SU-DHL-6 (cell line): ENCODE results near the gene CFAP20DC.

Experiments
- H2AFZ ChIP-seq: fragments of 200-600 bp; sonication (generic); 2 replicates; pipeline ENCODE4 v1.6.1; 2014; ENCODE audit warnings: low read depth, mild to moderate bottlenecking, moderate library complexity, mixed read lengths, antibody characterized with exemption, low read length; ENCODE audit not compliant: severe bottlenecking
- H3F3A ChIP-seq: fragments of 200-600 bp; shearing (Covaris generic); 2 replicates; pipeline ENCODE4 v1.6.0; 2016; ENCODE audit warnings: antibody characterized with exemption, mild to moderate bottlenecking; ENCODE audit not compliant: insufficient read depth
- H3K27ac ChIP-seq: fragments of 200-600 bp; sonication (generic); 2 replicates; pipeline ENCODE4 v1.5.1; 2016; ENCODE audit warnings: low read depth, mild to moderate bottlenecking, low read length, moderate library complexity, mixed read lengths
- H3K27me3 ChIP-seq: fragments of 200-600 bp; sonication (generic), shearing (Covaris generic); 2 replicates; pipeline ENCODE4 v1.6.0; 2014; ENCODE audit warnings: mild to moderate bottlenecking, low read length
- H3K36me3 ChIP-seq: fragments of 200-600 bp; sonication (generic); 2 replicates; pipeline ENCODE4 v1.6.1; 2014; ENCODE audit warnings: mild to moderate bottlenecking, low read length, mixed read lengths
- H3K4me2 ChIP-seq: fragments of 300-600, 200-600 bp; shearing (Covaris generic), sonication (generic); 2 replicates; pipeline ENCODE4 v1.6.0; 2014; ENCODE audit warnings: low read length, low read depth, mild to moderate bottlenecking; ENCODE audit not compliant: poor library complexity, severe bottlenecking
- H3K4me3 ChIP-seq: fragments of 200-600 bp; sonication (generic); 2 replicates; pipeline ENCODE4 v1.5.1; 2014; ENCODE audit warnings: antibody characterized with exemption, low read length, mild to moderate bottlenecking, mixed read lengths; ENCODE audit not compliant: insufficient read depth, poor library complexity, severe bottlenecking
- H3K79me2 ChIP-seq: fragments of 200-600 bp; sonication (generic); 2 replicates; pipeline ENCODE4 v1.6.1; 2014; ENCODE audit warnings: mild to moderate bottlenecking, low read length, moderate library complexity; ENCODE audit not compliant: insufficient read depth
- H3K9ac ChIP-seq: fragments of 200-600 bp; sonication (generic); 2 replicates; pipeline ENCODE4 v1.7.0; 2014; ENCODE audit warnings: mild to moderate bottlenecking, low read length
- H3K9me2 ChIP-seq: fragments of 200-600 bp; sonication (generic); replicated peaks from 2 replicates; pipeline ENCODE4 v1.6.1; 2014; ENCODE audit warnings: low read length; ENCODE audit not compliant: insufficient read depth
- H3K9me3 ChIP-seq: fragments of 200-600 bp; sonication (generic); 2 replicates; pipeline ENCODE4 v1.6.1; 2014; ENCODE audit warnings: low read length, mixed read lengths; ENCODE audit not compliant: insufficient read depth
- H4K20me1 ChIP-seq: fragments of 200-600 bp; sonication (generic); 2 replicates; pipeline ENCODE4 v1.6.1; 2014; ENCODE audit warnings: low read depth, mild to moderate bottlenecking, antibody characterized with exemption, low read length, moderate library complexity, mixed read lengths
- CTCF ChIP-seq: fragments of 200-600 bp; sonication (generic); IDR thresholded peaks from one replicate; pipeline ENCODE4 v1.5.1; 2017; ENCODE audit warnings: antibody characterized with exemption, mild to moderate bottlenecking, low read length, moderate library complexity; ENCODE audit not compliant: insufficient read depth, poor library complexity, severe bottlenecking
- EZH2phosphoT487 ChIP-seq: fragments of 200-600 bp; sonication (generic), shearing (Covaris generic); conservative IDR thresholded peaks from 2 replicates; pipeline ENCODE4 v1.6.1; 2018; ENCODE audit warnings: mild to moderate bottlenecking, antibody characterized with exemption, low read length, moderate library complexity, mixed read lengths

CFAP20DC gene

GRCh38 chr3:58888087-58888486 is 161.7 kb downstream of the CFAP20DC start:
- no peak overlapping the region for H3K27ac ChIP-seq
- H3K9me3 ChIP-seq = no peaks in the 10 kb centered on the region
- H2AFZ ChIP-seq = no peak overlapping the region
- H3K79me2 ChIP-seq = no peaks in the 10 kb centered on the region
- H3K4me3 ChIP-seq = no peak overlapping the region
- TF ChIP-seq CTCF (no peak), EZH2phosphoT487 (no peak)
- no peaks in the 10 kb centered on the region for H3K9me2 ChIP-seq
- no peaks in the 10 kb centered on the region for H3K36me3 ChIP-seq
- H4K20me1 ChIP-seq = no peaks in the 10 kb centered on the region
- H3K9ac ChIP-seq = no peak overlapping the region
- no peak overlapping the region for H3K4me2 ChIP-seq
- H3F3A ChIP-seq = no peaks in the 10 kb centered on the region
- H3K27me3 ChIP-seq = no peaks in the 10 kb centered on the region

- no peaks in the 10 kb centered on the region for H3K36me3 ChIP-seq
- H3K79me2 ChIP-seq = no peaks in the 10 kb centered on the region
- no peaks in the 10 kb centered on the region for H3K9me2 ChIP-seq
- H2AFZ ChIP-seq = no peak overlapping the region
- H3K9ac ChIP-seq = no peak overlapping the region
- no peaks in the 10 kb centered on the region for H3K9me3 ChIP-seq
- TF ChIP-seq EZH2phosphoT487 = no peak
- TF ChIP-seq CTCF = no peak
- no peaks in the 10 kb centered on the region for H4K20me1 ChIP-seq
- no peaks in the 10 kb centered on the region for H3F3A ChIP-seq
- no peak overlapping the region for H3K4me2 ChIP-seq
- H3K27ac ChIP-seq = no peak overlapping the region
- H3K4me3 ChIP-seq = no peak overlapping the region
- no peaks in the 10 kb centered on the region for H3K27me3 ChIP-seq
These were observed 165.4 kb downstream of the CFAP20DC start for GRCh38 chr3:58884453-58884852.

- Histone ChIP-seq H3F3A (no peaks in the 10 kb centered on the region), H4K20me1 (no peaks in the 10 kb centered on the region), H3K27ac (no peak overlapping the region), H3K4me2 (no peak overlapping the region), H3K9me3 (no peaks in the 10 kb centered on the region), H3K9me2 (no peaks in the 10 kb centered on the region), H3K9ac (no peak overlapping the region), H2AFZ (no peak overlapping the region), H3K79me2 (no peaks in the 10 kb centered on the region), H3K4me3 (no peak overlapping the region), H3K27me3 (no peaks in the 10 kb centered on the region), H3K36me3 (no peaks in the 10 kb centered on the region)
- TF ChIP-seq EZH2phosphoT487 = no peak
- no peak for TF ChIP-seq CTCF
These were observed 169.6 kb downstream of the CFAP20DC start for GRCh38 chr3:58880182-58880581.
